Endometrial microvascular endothelial cells (primary cell): ENCODE data around the gene AGBL1. TPM values are rescaled to one million over a fixed set of nuclear protein-coding genes. Genes with fewer than 3 reads are reported as not detected.
"Not testable (repeated sequence)": the region's sequence is repeated elsewhere in the genome, so short reads cannot be mapped to it uniquely, and the experiment has no call there.

Source experiments
- in situ Hi-C: cut with HindIII; loops from 2 replicates; pipeline ENCODE4 v1.10.0; 2017; ENCODE audit warnings: low sequenced_read_pairs, low pct_unique_long_range_greater_than_20kb; ENCODE audit errors: inconsistent ontology term
- total RNA-seq: library from RNA; depleted of rRNA; stranded (reverse); fragments of >200 nt; gene quantifications from one replicate; pipeline ENCODE4 v1.2.3, GENCODE V29; 2015; ENCODE audit errors: inconsistent ontology term

The AGBL1 gene
- total RNA-seq, 1 donor from 2014 or later: not detected

DNA sequence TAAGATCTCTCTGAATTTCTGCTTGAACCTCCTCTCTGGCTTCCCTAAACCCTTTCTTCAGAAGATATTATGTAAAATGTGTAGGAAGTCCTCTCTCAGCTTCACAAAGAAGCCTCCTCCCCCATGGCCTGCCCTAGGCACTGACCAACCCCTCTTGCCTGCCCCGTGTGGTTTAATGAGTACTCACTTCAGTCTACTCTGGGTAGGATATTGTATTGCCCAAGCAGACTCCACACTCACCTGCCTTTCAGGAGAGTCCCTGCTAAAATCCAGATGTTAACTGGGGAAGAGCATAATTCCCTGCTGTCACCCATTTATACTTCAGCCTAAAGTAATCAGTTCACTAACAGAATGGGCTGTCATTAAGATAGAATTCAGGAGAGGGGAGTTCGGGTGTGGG is 2.6 kb upstream of the AGBL1 start:
- in situ Hi-C loops: no loop called here

DNA sequence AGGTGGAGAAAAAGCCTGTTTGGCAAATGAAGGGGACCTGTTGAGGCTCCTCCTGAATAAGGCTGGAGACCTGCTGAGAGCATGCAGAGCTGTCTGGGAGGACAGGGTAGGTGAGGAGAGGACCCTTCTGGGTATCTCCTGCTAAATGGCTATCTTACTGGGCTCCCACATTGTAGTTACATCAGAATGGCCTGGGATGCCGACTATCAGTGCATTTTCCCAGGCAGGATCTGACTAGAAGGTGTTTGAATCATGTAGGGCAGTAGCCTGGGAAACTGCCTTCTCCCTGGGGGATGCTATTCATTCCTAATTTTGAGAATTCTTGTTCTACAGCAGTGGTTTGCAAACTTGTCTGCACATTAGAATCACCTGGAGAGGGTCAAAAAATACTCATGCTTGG is 631 bp downstream of the AGBL1 start:
- in situ Hi-C loops: no loop called here

DNA sequence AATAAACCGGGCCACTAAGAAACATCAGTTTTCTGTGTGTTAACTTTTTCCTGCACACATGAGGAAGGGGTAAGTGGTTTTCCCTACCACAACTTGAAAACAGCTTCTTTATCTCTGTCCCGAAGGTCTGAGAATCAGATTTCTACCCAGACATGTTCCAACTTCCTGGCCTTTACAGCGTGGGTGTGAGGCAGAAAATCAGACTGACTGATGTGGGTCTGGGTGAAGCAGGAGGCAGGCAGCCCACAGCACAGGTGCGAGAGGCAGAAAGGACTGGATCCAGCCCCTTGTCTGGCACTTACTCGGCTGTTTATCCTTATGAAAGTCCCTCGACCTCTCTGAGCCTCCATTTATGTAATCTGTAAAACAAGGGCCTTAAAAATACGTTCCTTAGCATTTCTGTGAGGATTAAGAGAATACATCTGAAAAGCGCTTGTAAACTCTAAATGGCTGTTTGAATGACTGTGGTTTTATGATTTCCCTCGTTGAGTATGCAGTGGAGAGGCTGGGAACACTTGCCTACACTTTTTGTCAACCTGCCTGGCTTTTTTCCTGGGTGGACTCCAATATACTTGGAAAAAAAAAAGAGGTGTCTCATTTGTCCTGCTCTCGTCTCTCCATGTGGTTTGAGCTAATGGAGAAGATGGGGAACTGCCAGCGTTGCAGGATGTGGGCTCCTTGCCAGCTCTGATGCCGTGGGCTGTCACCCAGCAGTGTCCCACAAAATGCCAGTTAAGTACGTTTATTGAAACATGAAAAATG is 3.1 kb downstream of the AGBL1 start:
- in situ Hi-C loops: no loop called here

DNA sequence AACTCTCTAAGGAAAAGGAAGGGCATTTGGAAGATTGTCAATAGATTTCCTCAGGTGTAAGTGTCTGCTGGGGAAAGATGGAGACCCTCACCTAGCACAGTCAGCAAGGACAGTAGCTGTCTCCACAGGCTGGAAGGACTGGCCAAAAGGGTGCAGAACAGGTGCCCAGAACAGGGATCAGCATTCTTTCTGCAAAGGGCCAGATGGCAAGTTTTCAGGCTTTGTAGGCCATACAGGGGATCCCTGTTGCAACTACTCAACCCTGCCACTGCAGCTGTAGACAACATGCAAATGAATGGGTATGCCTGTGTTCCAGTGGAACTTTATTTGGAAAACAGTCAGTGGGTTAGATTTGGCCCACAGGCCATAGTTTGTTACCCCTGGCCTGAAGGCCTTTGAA is 8.1 kb downstream of the AGBL1 start:
- in situ Hi-C loops: no loop called here

DNA sequence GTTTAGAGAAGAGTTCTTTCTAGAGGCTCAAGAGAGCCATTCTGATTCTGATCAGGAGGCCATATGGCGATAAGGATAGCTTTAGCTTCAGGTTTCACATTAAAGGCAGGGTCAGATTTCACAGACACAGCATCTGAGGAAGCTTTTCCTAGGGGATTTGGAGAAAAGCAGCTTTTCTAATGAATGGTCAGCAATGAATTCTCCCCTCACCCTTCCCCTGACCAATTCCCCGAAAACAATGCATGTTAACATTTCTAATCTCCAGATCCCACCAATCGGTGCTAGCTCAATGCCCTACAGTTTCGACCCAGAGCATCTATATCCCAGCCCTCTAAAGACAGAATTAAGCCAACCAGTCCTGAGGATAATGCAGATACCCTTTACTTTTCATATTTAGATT is 9.8 kb downstream of the AGBL1 start:
- in situ Hi-C loops: no loop called here

DNA sequence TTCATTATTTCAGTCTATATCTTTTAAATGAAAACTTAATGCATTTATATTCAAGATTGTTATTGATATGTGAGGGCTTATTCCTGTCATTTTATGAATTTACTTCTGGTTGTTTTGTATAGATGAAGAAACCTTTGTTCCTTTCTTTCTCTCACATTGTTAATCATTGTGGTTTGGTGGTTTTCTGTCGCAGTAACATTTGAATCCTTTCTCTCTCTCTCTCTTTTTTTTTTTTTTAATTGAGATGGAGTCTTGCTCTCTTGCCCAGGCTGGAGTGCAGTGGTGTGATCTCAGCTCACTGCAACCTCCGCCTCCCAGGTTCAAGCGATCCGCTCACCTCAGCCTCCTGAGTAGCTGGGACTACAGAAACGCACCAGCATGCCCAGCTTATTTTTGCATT is 22.1 kb downstream of the AGBL1 start:
- in situ Hi-C loops: no loop called here

DNA sequence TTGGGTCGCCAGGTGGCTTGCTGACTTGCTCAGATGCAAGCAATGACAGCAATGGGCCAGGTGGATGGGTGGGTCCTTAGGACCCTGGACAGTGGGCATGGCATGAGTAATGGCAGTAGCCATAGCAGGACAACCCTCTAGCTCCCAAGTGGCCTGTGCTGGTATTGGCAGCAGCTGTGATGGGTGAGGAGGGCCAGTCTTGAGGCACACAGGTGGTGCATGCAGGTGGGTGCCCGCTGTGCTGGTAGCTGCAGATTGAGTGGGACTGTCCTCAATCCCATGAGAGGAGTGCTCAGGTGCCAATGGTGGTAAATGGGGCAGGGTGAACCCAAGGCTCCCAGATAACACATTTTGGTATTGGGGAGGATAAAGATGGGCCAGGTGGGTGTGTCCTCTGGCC is 24.2 kb downstream of the AGBL1 start:
- in situ Hi-C loops: no loop called here

DNA sequence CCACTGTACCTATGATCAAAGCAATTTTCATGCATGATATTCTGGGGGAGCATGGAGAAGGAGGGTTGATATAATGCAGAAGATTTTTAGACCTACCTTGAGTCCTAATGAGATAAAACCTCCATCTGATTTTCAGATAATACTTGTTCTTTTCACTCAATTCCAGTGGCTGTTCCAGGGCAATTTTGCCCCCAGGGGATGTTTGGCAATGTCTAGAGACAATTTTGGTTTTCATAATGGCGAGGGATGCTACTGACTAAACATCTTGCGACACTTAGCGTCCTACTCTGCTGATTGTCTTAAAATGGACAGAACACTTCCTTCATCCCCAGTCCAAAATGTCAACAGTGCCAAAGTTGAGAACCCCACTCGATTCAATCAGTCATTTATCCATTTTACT is 26.6 kb downstream of the AGBL1 start:
- in situ Hi-C loops: no loop called here

DNA sequence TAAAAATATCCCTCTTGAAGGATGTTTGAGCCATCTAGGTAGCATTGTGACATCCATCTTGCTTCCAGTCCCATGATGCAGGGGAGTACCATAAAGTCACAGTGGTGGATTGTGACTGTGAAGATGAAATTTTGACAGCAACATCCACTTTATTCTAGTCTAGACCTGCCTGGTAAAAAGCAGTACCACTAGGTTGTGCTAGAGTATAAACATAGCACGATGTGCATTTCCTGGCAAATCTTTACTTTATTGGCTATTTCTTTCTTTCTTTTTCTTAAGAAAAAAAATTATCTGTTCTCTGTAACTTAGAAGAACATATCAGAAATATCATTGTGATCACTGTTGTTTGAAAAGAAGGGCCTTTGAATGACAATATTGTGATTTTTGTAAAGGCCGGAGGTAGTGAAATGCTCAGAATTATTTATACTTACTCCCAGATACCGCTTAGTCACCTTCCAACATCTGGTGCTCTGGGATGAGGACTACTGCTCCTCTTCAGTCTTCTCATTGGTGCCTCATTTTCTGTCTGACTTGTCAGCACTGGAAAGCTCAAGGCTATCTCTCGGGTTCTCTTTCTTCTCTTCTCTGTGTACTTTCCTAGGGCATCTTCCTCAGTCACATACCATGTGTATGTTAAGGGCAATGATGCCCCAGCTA is 35.6 kb downstream of the AGBL1 start:
- in situ Hi-C loops: no loop called here

DNA sequence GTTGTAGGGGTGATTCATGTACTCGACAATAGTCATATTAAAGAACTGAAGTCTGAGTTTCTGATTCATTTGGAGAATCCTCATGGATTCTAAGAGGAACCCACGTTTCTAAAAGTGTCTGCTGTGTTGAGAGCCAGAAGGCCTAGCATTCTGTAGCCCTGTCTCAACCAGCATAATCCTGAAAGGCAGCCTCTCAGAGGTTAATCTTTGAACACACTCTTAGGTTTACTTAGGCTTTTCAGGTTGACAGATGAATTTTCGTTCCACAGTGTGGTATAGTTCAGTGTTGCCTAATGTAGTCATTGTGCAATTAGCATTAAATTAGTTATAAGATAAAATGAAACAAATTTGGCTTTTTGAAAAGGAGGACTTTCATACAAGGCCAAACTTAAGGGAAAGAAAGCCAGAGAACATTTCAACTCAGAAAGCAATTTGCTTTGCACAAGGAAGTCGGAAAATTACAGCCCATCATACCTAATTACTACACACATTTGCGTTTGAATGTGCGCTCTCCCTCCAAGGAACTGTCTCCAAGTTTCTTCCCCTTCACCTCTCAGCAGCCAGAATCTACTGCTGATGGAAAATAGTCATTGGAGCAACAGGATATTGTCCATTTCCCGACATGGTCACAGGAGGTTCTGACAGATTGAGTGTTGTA is 42.0 kb downstream of the AGBL1 start:
- in situ Hi-C loops: no loop called here

DNA sequence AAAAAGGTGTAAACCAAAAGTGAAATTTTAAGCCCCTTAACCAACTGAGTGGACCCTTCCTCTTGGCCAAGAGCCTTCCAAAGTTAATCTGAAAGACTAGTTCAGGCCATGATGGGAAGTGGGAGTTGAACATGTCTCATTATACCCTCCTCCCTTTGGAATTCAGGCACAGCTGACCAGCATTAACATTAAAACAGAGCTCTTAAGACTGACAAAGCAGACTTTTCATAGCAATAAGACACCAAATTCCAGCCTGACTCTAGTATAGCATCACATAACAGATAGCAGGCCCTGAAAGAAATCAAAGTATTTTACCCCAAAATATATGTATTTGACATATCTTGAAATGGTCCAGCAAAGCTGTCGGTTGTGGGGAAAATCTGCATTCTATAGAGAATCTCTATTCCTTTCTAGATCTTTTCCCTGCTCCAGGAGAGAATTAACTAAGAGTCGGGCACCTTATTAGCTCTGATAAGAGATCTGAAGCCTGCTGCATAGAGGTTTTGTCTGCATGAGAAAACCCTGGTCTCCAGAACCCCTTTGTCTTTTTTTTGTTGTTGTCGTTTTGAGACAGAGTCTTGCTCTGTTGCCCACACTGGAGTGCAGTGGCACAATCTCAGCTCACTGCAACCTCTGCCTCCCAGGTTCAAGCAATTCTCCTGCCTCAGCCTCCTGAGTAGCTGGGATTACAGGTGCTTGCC is 43.2 kb downstream of the AGBL1 start:
- in situ Hi-C loops: not testable (repeated sequence)

DNA sequence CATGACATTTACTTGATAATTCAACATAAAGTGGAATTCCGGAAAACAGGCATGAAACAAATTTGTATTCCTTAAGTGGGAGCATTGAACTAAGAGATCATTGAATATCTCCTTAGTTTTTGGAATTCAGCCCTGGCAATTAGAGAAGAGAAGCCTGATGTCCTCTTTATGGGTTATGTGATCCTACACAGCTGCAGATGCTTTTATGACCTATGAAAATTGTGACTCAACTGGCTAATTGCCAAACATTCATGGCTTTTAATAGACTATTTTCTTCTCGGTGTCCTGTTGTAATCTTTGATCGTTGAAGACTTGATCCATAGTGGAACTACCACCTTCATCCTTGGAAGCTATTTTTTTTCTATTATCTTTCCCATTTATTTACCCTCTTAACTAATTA is 46.1 kb downstream of the AGBL1 start:
- in situ Hi-C loops: no loop called here

DNA sequence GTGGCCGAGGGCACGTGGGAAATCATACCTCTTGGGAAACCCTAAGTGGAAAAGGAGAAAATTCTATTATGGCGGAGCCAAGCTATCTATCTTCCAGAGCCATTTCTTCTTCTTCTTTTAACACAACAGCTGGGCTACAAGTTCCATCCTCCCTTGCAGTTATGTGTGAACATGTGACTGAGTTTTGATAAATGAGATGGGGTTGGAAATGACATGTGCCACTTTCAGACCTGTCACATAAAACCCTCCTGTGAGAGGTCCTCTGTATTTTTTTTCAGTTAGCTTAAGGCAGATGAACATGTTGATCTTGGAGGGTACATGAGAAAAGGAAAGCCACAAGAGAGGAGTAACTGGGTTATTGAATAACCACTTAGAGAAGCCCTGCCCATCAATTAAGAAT is 47.9 kb downstream of the AGBL1 start:
- in situ Hi-C loops: no loop called here

DNA sequence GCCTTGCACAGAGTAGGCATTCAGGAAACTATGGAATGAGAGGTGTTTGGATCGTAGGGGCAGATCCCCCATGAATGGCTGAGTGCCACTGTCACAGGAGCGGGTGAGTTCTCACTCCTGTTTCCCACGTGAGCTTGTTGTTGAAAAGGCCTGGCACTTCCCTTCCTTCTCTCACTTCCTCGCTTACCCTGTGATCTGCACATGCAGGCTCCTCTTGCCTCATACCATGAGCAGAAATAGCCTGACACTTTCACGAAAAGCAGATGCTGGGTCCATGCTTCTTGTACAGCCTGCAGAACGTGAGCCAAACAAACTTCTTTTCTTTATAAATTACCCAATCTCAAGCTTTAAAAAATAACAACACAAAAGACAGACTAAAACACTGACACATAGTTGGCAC is 55.4 kb downstream of the AGBL1 start:
- in situ Hi-C loops: no loop called here

DNA sequence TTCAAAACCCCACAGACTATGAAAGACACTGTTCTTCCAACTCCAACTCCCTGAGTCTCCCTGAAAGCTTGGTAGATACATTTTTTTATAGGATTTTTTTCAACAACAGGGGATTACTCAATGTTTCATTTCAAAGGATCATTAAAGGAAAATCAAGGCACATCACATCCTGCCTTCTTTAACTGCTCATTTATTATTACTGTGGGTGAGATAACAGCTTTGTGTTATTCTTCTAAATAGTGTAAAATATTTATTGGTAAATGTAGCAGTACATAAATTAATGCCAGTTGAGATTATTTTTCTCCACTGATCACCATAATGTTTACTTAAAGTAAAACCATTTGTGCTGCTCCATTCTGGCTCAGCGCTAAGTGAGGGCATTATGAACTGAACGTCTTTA is 57.2 kb downstream of the AGBL1 start:
- in situ Hi-C loops: no loop called here

DNA sequence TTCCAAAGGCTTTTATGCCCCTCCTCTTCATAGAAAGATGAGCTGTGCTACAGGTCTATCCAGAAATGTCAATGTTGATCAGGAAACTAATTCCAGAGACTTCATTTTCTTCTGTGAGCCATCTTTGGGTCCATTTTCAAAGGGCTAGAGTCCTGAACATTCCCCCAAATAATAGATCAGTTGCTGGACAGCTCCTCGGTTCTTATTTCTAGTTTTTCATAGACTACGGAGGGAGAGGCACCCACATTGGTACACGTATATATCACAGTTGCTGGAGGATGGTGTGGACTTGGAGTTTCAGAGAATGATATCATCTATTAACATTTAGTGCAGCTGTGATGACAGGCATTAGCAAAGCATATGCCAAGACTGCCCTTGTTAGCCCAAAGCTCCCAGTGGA is 59.1 kb downstream of the AGBL1 start:
- in situ Hi-C loops: no loop called here

DNA sequence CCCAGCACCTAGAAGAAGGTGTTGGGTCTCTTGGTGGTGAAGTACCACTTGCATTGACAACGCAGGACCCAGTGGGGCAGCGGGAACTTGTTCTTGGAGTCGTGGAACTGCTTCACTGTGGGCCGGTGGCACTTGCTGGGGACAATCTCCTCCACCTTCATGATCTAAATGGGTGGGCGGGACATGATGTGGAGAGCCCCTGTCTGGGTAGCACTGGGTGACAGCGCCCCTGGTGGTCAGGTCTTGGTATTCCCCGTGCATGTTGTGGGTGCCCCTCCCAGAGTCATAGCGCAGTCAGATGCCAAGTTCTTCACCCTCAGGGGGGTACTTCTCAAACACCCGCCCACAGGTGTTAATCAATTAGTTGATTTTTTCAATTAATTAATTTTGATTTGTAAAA is 60.2 kb downstream of the AGBL1 start:
- in situ Hi-C loops: no loop called here

DNA sequence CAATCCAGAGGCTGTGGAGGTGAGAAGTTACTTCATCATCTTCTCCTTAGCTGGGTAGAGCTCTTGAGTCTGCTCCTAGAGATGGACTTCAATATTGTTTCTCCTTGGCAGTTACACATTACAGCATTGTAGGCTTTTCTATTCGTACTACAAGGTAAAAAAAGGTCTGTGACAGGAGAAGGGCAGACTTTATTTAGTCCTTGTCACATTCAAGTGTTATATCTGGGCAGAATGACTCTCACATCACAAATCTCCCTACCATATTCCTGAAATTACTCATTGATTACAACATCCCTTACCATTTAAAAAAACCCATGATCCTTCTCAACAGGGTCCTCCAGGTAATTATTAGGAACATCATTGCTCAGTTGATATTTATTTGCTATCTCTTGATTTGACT is 75.0 kb downstream of the AGBL1 start:
- in situ Hi-C loops: no loop called here

DNA sequence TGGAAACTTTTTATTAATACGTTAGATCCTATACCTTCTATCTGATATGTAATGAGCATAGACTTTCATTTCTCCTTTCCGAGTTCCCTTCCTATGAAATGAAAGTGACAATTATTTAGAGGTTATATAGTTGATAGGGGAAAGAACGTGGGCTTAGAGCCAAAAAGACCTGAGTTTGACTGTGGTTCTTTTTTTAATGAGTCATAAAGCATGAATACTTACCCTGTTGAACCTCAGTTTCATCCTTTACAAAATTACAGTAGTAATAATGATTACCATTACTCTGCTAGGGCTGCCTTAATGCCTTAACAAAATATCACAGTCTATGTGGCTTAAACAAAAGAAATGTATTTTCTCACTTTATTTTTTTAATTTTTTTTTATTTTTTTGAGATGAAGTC is 75.9 kb downstream of the AGBL1 start:
- in situ Hi-C loops: no loop called here
